ENCODE measurements around the gene KCNK10.
A peak's percentile ranks its signal among the peaks of the same experiment; 100 is the strongest.

Gene KCNK10

GRCh38 chr14:88321692-88322503 is 1.2 kb downstream of the KCNK10 start:
- DNase-seq: no peak

GRCh38 chr14:88318406-88318805 is 4.7 kb downstream of the KCNK10 start:
- DNase-seq: no peak

- no peak for DNase-seq
These were observed 6.5 kb downstream of the KCNK10 start for GRCh38 chr14:88316521-88316920.

- DNase-seq: no peak
These were observed 10.8 kb downstream of the KCNK10 start for GRCh38 chr14:88312257-88312656.

GRCh38 chr14:88311780-88312179 is 11.3 kb downstream of the KCNK10 start:
- DNase-seq: no peak

- DNase-seq: no peak
These were observed 12.6 kb downstream of the KCNK10 start for GRCh38 chr14:88310449-88310848.

- DNase-seq: no peak
These were observed 13.0 kb downstream of the KCNK10 start for GRCh38 chr14:88310021-88310420.

- no peak for DNase-seq
These were observed 17.3 kb downstream of the KCNK10 start for GRCh38 chr14:88305528-88306322.

- no peak for DNase-seq
These were observed 20.0 kb downstream of the KCNK10 start for GRCh38 chr14:88303041-88303440.

- no peak for DNase-seq
These were observed 21.7 kb downstream of the KCNK10 start for GRCh38 chr14:88301381-88301780.

GRCh38 chr14:88300817-88301216 is 22.3 kb downstream of the KCNK10 start:
- no peak for DNase-seq

- no peak for DNase-seq
These were observed 23.1 kb downstream of the KCNK10 start for GRCh38 chr14:88299865-88300530.

GRCh38 chr14:88297306-88297705 is 25.8 kb downstream of the KCNK10 start:
- no peak for DNase-seq

GRCh38 chr14:88296351-88296750 is 26.7 kb downstream of the KCNK10 start:
- DNase-seq: no peak

GRCh38 chr14:88289996-88290395 is 33.1 kb downstream of the KCNK10 start:
- DNase-seq: no peak

GRCh38 chr14:88289234-88289633 is 33.8 kb downstream of the KCNK10 start:
- DNase-seq: peak; percentile 5

GRCh38 chr14:88286309-88286708 is 36.8 kb downstream of the KCNK10 start:
- no peak for DNase-seq

GRCh38 chr14:88281447-88281846 is 41.6 kb downstream of the KCNK10 start:
- no peak for DNase-seq

GRCh38 chr14:88276923-88277596 is 46.0 kb downstream of the KCNK10 start:
- no peak for DNase-seq

- DNase-seq: no peak
These were observed 50.4 kb downstream of the KCNK10 start for GRCh38 chr14:88272390-88273269.

- no peak for DNase-seq
These were observed 51.9 kb downstream of the KCNK10 start for GRCh38 chr14:88271205-88271604.

GRCh38 chr14:88270776-88271175 is 52.3 kb downstream of the KCNK10 start:
- no peak for DNase-seq

All from fibroblast of skin of right biceps (primary cell).